GM13977 (cell line): ENCODE data around the gene IRAK1.

Source experiments
- DNase-seq: peaks from one replicate; pipeline ENCODE4 v3.0.0; 2012; ENCODE audit warnings: low spot score
- in situ Hi-C: fragments of 300-500 bp; cut with MboI; formaldehyde crosslinking; loops from one replicate; pipeline ENCODE4 v1.12.0; 2022; ENCODE audit warnings: low sequenced_read_pairs, low pct_unique_long_range_greater_than_20kb, mixed read lengths, inconsistent platforms; ENCODE audit not compliant: unreplicated experiment
- TF ChIP-seq, protein P1 (sequence below): IDR thresholded peaks from 2 replicates; pipeline ENCODE4 v1.5.1; 2012; ENCODE audit warnings: mild to moderate bottlenecking, control low read depth; ENCODE audit not compliant: insufficient read depth; ENCODE audit errors: extremely low read depth, missing control alignments

IRAK1 gene

GRCh38 chrX:154027986-154028385, 8.3 kb upstream of the IRAK1 start:
- no peak for DNase-seq
- TF ChIP-seq, protein P1, sequence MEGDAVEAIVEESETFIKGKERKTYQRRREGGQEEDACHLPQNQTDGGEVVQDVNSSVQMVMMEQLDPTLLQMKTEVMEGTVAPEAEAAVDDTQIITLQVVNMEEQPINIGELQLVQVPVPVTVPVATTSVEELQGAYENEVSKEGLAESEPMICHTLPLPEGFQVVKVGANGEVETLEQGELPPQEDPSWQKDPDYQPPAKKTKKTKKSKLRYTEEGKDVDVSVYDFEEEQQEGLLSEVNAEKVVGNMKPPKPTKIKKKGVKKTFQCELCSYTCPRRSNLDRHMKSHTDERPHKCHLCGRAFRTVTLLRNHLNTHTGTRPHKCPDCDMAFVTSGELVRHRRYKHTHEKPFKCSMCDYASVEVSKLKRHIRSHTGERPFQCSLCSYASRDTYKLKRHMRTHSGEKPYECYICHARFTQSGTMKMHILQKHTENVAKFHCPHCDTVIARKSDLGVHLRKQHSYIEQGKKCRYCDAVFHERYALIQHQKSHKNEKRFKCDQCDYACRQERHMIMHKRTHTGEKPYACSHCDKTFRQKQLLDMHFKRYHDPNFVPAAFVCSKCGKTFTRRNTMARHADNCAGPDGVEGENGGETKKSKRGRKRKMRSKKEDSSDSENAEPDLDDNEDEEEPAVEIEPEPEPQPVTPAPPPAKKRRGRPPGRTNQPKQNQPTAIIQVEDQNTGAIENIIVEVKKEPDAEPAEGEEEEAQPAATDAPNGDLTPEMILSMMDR: no peak
- in situ Hi-C loops: no loop called here

- in situ Hi-C loops: no loop called here
- TF ChIP-seq, protein P1: no peak
- no peak for DNase-seq
Observed at GRCh38 chrX:154027022-154027402, 7.3 kb upstream of the IRAK1 start.

DNA sequence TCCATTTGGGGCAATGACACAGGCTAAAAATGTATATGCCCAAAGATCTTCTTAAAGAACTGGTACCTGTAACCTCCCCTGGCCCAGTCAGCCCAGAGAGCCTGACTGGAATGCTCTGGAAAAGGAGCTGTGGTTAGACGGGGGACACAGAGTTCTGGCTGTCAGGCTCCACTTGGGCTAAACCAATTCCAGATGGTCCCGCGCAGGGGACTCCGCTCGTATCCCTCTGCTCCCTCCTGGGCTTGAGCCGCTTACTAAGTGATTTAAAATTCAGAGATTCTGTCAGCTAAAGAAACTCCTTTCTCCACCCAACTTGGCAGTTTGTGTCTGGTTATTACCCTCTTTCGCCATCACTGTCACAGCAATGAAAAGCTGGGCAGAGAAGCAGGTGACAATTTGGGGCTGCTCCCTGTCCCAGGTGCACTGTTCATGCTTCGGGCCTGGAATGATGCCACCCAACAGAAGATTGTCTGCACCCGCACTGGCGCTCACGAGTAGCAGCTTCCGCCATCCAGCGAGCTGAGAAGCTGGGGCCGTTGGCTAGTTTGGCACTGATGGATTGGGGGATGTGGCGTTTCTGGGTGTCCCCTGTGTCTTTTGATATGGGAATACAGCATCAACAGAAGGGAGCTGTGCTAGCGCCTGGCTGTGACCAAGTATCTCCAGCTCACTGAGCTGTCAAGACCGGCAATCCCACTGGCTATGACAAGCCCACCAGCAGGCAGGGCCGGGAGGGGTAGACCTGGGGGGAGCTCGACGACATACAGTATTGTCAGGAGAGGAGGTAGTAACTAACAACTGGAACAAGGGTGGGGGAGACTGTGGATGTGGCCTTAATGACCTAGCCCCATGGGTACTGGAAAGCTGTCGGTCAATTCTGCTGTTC, 6.7 kb upstream of the IRAK1 start:
- TF ChIP-seq, protein P1: no peak
- in situ Hi-C loops: no loop called here
- no peak for DNase-seq

DNA sequence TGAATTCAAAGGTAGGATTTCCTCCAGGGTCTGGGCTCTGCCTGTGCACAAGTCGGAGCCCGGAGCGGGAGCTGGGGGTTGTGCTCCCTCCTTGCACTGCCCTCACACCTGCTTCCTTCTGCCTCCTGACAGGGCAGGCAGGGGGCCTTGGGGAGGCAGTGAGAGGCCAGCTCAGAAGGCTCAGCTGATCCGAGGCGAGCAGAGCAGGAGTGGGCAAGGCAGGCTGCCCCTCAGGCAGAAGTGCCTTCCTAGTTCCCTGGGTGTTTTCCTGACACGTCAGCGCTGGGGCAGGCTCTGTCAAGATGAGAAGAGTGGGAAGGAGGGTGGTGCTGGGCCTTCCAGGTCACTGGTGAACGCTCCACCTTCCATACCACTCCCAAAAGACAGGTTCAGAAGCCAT, 5.5 kb upstream of the IRAK1 start:
- in situ Hi-C loops: no loop called here
- no peak for DNase-seq
- TF ChIP-seq, protein P1: no peak

DNA sequence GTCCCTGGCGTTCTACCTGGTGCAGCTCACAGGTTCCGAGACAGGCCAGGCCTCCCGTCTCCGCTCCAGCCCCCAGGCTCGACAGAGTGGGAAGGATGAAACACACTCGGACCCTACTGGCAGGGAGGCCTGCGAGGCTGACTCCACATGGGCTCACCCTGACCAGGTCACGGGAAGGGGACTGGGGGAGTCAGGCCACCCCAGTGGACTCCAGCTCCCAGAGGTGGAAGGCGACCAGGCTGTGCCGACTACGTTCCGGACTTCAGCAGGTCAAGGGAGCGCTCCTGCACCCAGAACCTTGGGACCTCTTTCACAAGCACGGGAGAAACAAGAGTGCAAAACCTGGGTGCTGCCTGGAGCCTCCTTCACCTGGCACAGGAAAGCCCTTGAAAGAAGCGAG, 4.6 kb upstream of the IRAK1 start:
- in situ Hi-C loops: no loop called here
- TF ChIP-seq, protein P1: no peak
- DNase-seq: no peak

GRCh38 chrX:154023276-154024000, 3.7 kb upstream of the IRAK1 start:
- in situ Hi-C loops: no loop called here
- DNase-seq: no peak
- TF ChIP-seq, protein P1: no peak
